ENCODE measurements around the gene MYH9.

DNA sequence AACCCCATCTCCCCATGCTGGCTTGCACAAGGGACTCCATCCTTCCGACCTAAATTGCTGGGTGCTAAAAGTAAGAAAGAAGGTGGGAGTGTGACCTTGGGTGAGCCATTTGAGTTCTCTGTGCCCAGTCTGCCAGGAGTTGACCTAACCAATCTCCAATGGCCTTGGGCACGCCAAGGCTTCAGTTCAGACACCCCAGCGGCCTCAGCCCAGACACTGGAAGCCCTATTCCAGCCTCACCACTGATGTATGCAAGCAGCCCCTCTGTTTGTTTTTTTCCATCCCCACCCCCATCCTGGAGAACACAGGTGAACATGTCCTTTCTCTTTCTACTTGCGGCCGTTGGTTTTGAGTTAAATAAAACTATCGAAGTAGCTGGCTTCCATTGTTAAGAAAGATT is 31.9 kb downstream of the MYH9 start:
- TF ChIP-seq, protein P1, sequence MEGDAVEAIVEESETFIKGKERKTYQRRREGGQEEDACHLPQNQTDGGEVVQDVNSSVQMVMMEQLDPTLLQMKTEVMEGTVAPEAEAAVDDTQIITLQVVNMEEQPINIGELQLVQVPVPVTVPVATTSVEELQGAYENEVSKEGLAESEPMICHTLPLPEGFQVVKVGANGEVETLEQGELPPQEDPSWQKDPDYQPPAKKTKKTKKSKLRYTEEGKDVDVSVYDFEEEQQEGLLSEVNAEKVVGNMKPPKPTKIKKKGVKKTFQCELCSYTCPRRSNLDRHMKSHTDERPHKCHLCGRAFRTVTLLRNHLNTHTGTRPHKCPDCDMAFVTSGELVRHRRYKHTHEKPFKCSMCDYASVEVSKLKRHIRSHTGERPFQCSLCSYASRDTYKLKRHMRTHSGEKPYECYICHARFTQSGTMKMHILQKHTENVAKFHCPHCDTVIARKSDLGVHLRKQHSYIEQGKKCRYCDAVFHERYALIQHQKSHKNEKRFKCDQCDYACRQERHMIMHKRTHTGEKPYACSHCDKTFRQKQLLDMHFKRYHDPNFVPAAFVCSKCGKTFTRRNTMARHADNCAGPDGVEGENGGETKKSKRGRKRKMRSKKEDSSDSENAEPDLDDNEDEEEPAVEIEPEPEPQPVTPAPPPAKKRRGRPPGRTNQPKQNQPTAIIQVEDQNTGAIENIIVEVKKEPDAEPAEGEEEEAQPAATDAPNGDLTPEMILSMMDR (IDR thresholded peaks at IDR 0.05), result no peak
- TF ChIP-seq SIN3A (IDR thresholded peaks at IDR 0.05; ENCODE audit: borderline replicate concordance, insufficient read depth, low read depth, low read length) (no peak), POLR2AphosphoS5 (IDR thresholded peaks at IDR 0.05; ENCODE audit: low read depth, low read length) (no peak), TCF7L2 (IDR thresholded peaks at IDR 0.05; ENCODE audit: low read depth, low read length) (no peak), REST (IDR thresholded peaks at IDR 0.05; ENCODE audit: insufficient read depth in 1 of 2, low read depth in 2 of 2, low read length in 1 of 2) (no peak)

All from Panc1 (cell line).